ENCODE results near the gene ATP9B.
"Not testable (repeated sequence)": the region's sequence is repeated elsewhere in the genome, so short reads cannot be mapped to it uniquely, and the experiment has no call there.

The ATP9B gene

GRCh38 chr18:79250301-79250981, 181.2 kb downstream of the ATP9B start:
- no peak for DNase-seq

GRCh38 chr18:79251021-79251420, 181.8 kb downstream of the ATP9B start:
- no peak for DNase-seq

GRCh38 chr18:79252904-79253633, 183.9 kb downstream of the ATP9B start:
- DNase-seq = no peak

GRCh38 chr18:79257480-79257879, 188.3 kb downstream of the ATP9B start:
- no peak for DNase-seq

GRCh38 chr18:79258447-79258846, 189.3 kb downstream of the ATP9B start:
- DNase-seq = no peak

- no peak for DNase-seq
Observed at GRCh38 chr18:79259218-79259617, 190.0 kb downstream of the ATP9B start.

GRCh38 chr18:79260023-79260422, 190.8 kb downstream of the ATP9B start:
- no peak for DNase-seq

- no peak for DNase-seq
Observed at GRCh38 chr18:79260510-79260909, 191.3 kb downstream of the ATP9B start.

GRCh38 chr18:79265068-79265467, 195.9 kb downstream of the ATP9B start:
- not testable (repeated sequence) for DNase-seq

- not testable (repeated sequence) for DNase-seq
Observed at GRCh38 chr18:79271812-79272211, 202.6 kb downstream of the ATP9B start.

GRCh38 chr18:79272916-79273315, 203.7 kb downstream of the ATP9B start:
- no peak for DNase-seq

- DNase-seq = no peak
Observed at GRCh38 chr18:79274823-79275222, 205.6 kb downstream of the ATP9B start.

GRCh38 chr18:79275461-79275860, 206.3 kb downstream of the ATP9B start:
- no peak for DNase-seq

GRCh38 chr18:79275992-79276391, 206.8 kb downstream of the ATP9B start:
- DNase-seq = no peak

- DNase-seq = no peak
Observed at GRCh38 chr18:79278896-79279295, 209.7 kb downstream of the ATP9B start.

- DNase-seq = no peak
Observed at GRCh38 chr18:79283131-79283810, 214.1 kb downstream of the ATP9B start.

- DNase-seq = no peak
Observed at GRCh38 chr18:79283929-79284328, 214.7 kb downstream of the ATP9B start.

- not testable (repeated sequence) for DNase-seq
Observed at GRCh38 chr18:79285191-79285590, 216.0 kb downstream of the ATP9B start.

GRCh38 chr18:79290409-79290808, 221.2 kb downstream of the ATP9B start:
- DNase-seq = not testable (repeated sequence)

- DNase-seq = no peak
Observed at GRCh38 chr18:79290876-79291275, 221.7 kb downstream of the ATP9B start.

GRCh38 chr18:79294235-79294634, 225.0 kb downstream of the ATP9B start:
- DNase-seq = no peak

- no peak for DNase-seq
Observed at GRCh38 chr18:79299272-79299671, 230.1 kb downstream of the ATP9B start.

- no peak for DNase-seq
Observed at GRCh38 chr18:79299711-79300110, 230.5 kb downstream of the ATP9B start.

GRCh38 chr18:79300413-79300812, 231.2 kb downstream of the ATP9B start:
- no peak for DNase-seq

Data from stimulated activated CD8-positive, alpha-beta memory T cell treated with anti-CD3 and anti-CD28 coated beads, Interleukin-4, amount 100 ng/mL, for 48 hours (primary cell).